GM12878 (cell line): Measurements from ENCODE around the gene CELSR3. TPM values are rescaled to one million over a fixed set of nuclear protein-coding genes. Genes with fewer than 3 reads are reported as not detected.

Experiments
- ATAC-seq: fragments of 200-7000 bp; cut with Tn5 transposase; 3 replicates; pipeline ENCODE4 v1.9.1; 2020; ENCODE audit warnings: mild to moderate bottlenecking, moderate library complexity
- BruUV-seq: library from RNA; stranded (reverse); fragments of 400-500 nt; replicated peaks from 2 replicates; lab custom pipeline; 2021; lab: Mats Ljungman, UMichigan
- CTCF ChIA-PET: fragments of 300-600 bp; sonication (Branson Sonifier 250); formaldehyde crosslinking; extraction: SDS; loops from one replicate; lab custom pipeline; 2021; ENCODE audit warnings: inconsistent platforms; lab: Yijun Ruan, JAX
- POLR2A ChIA-PET: fragments of 350-600 bp; formaldehyde crosslinking; extraction: SDS; loops from one replicate; lab custom pipeline; 2021; ENCODE audit warnings: inconsistent platforms; lab: Charles Lee
- RAD21 ChIA-PET: fragments of 300-600 bp; sonication (Branson Sonifier 250); formaldehyde crosslinking; loops from one replicate; lab custom pipeline; 2023; ENCODE audit warnings: antibody characterized with exemption; ENCODE audit not compliant: unreplicated experiment; lab: Charles Lee
- SMC1A ChIA-PET: fragments of 300-600 bp; sonication (Branson Sonifier 250); formaldehyde crosslinking; loops from one replicate; lab custom pipeline; 2023; ENCODE audit not compliant: unreplicated experiment, uncharacterized antibody; lab: Charles Lee
- DNase-seq: peaks from one replicate; pipeline ENCODE4 v3.0.0-alpha.2; 2011; ENCODE audit warnings: low read depth, low spot score
- FAIRE-seq: peaks from 3 replicates; lab custom pipeline; 2011; peaks lifted over from hg19 to GRCh38; lab: Jason Lieb, UNC
- H2AFZ ChIP-seq: 2 replicates; pipeline ENCODE4 v1.6.0; 2011; ENCODE audit warnings: low read depth, low read length, control low read depth; ENCODE audit not compliant: control insufficient read depth
- H3K27ac ChIP-seq: 2 replicates; pipeline ENCODE4 v1.5.1; 2011; ENCODE audit warnings: control low read depth; ENCODE audit not compliant: control insufficient read depth, insufficient read depth
- H3K27me3 ChIP-seq, 2 experiments: replicated peaks in 1 of 2; 2 replicates each; pipeline versions ENCODE4 v1.6.0 to v1.6.1; 2011; ENCODE audit warnings: low read length in 1 of 2; ENCODE audit not compliant: control insufficient read depth in 2 of 2, insufficient read depth in 2 of 2
- H3K36me3 ChIP-seq, 2 experiments: 2 replicates each; pipeline ENCODE4 v1.5.1; 2011; ENCODE audit warnings: low read length in 1 of 2; ENCODE audit not compliant: control insufficient read depth in 2 of 2, insufficient read depth in 2 of 2
- H3K4me1 ChIP-seq: 2 replicates; pipeline ENCODE4 v1.6.1; 2011; ENCODE audit warnings: mild to moderate bottlenecking, low read length, moderate library complexity, mixed read lengths; ENCODE audit not compliant: control insufficient read depth, insufficient read depth
- H3K4me2 ChIP-seq: 2 replicates; pipeline ENCODE4 v1.6.0; 2011; ENCODE audit warnings: control low read depth; ENCODE audit not compliant: control insufficient read depth, insufficient read depth
- H3K4me3 ChIP-seq: fragments of 200-600 bp; sonication (generic); 2 replicates; pipeline ENCODE4 v1.5.1; 2016
- H3K79me2 ChIP-seq: 2 replicates; pipeline ENCODE4 v1.6.0; 2011; ENCODE audit warnings: low read length; ENCODE audit not compliant: control insufficient read depth, insufficient read depth
- H3K9ac ChIP-seq: 2 replicates; pipeline ENCODE4 v1.8.0; 2011; ENCODE audit warnings: low read length, control low read depth, mixed read lengths; ENCODE audit not compliant: control insufficient read depth, insufficient read depth
- H3K9me3 ChIP-seq: replicated peaks from 3 replicates; pipeline ENCODE4 v1.5.1; 2011; ENCODE audit warnings: mild to moderate bottlenecking, low read length; ENCODE audit not compliant: control insufficient read depth, insufficient read depth
- H4K20me1 ChIP-seq: 2 replicates; pipeline ENCODE4 v1.6.0; 2011; ENCODE audit not compliant: control insufficient read depth, insufficient read depth
- ATF3 ChIP-seq: IDR thresholded peaks from 2 replicates; pipeline ENCODE4 v1.6.1; 2011; ENCODE audit warnings: low read depth, mild to moderate bottlenecking, low read length, moderate library complexity, borderline replicate concordance; ENCODE audit errors: extremely low read depth
- ATF7 ChIP-seq: fragments of 450-650 bp; IDR thresholded peaks from 2 replicates; pipeline ENCODE4 v1.6.1; 2016; ENCODE audit warnings: low read depth, mild to moderate bottlenecking
- BCL3 ChIP-seq: IDR thresholded peaks from 2 replicates; pipeline ENCODE4 v1.6.1; 2011; ENCODE audit warnings: borderline replicate concordance, low read depth, mild to moderate bottlenecking, moderate library complexity, low read length; ENCODE audit not compliant: insufficient read depth, poor library complexity, severe bottlenecking
- NFIC ChIP-seq: IDR thresholded peaks from 2 replicates; pipeline ENCODE4 v1.6.1; 2012; ENCODE audit warnings: low read depth, mild to moderate bottlenecking, inconsistent platforms, low read length, moderate library complexity
- SPI1 ChIP-seq: IDR thresholded peaks from 2 replicates; pipeline ENCODE4 v1.6.1; 2011; ENCODE audit warnings: low read depth, mild to moderate bottlenecking, low read length, moderate library complexity, borderline replicate concordance; ENCODE audit not compliant: insufficient read depth
- STAT1 ChIP-seq: fragments of 450-650 bp; conservative IDR thresholded peaks from 2 replicates; pipeline ENCODE4 v1.6.1; 2014; ENCODE audit warnings: antibody characterized with exemption, mild to moderate bottlenecking
- ZNF592 ChIP-seq: fragments of 450-650 bp; IDR thresholded peaks from 2 replicates; pipeline ENCODE4 v1.6.1; 2017; ENCODE audit warnings: mild to moderate bottlenecking, moderate library complexity
- WGBS: methylation state at CpG from one replicate; pipeline ENCODE4 v1.1.6; 2016; ENCODE audit warnings: low lambda C conversion rate; ENCODE audit not compliant: insufficient replicate concordance, insufficient coverage; ENCODE audit errors: missing lambda C conversion rate; 5-methylcytosine and 5-hydroxymethylcytosine counted together
- in situ Hi-C: fragments of 300-500 bp; cut with MboI; formaldehyde crosslinking; loops from 9 replicates; pipeline ENCODE4 v1.14.3; 2018; ENCODE audit warnings: mixed read lengths
- intact Hi-C: fragments of 100-400 bp; cut with micrococcal nuclease; formaldehyde crosslinking; loops from one replicate; pipeline ENCODE4 v1.14.2; 2022; ENCODE audit not compliant: unreplicated experiment
- polyA plus RNA-seq, 11 experiments: library from polyadenylated mRNA; depleted of rRNA in 4 of 11; unstranded in 6 of 11; stranded (reverse) in 5 of 11; fragments of >200 nt; fragmentation: Nextera tagmentation in 4 of 11; fragmentation: Illumina TruSeq in 1 of 11; extraction: Ambion mirVana in 4 of 11; extraction: Trizol in 1 of 11; gene quantifications; 1 replicate in 1 of 11; 2 replicates in 10 of 11; pipeline versions ENCODE4 v1.2.1 to v1.2.3, GENCODE V29; 2011 to 2016; ENCODE audit warnings: inconsistent platforms in 2 of 11, missing spikeins in 2 of 11, low read depth in 1 of 11
- total RNA-seq, 4 experiments: library from RNA; depleted of rRNA in 3 of 4; stranded (reverse); fragments of >200 nt in 3 of 4; fragmentation: Illumina TruSeq in 1 of 4; extraction: Trizol in 1 of 4; gene quantifications; 2 replicates each; pipeline versions ENCODE4 v1.2.1 to v1.2.3, GENCODE V29; 2013 to 2021

The CELSR3 gene
- total and polyA plus RNA-seq, 10 of the 15 experiments (the other 5 are each of a cell fraction or from before 2014, with no cell fraction given) = 0.08 to 1.6 (median 0.57) TPM

GRCh38 chr3:48629894-48630293 lies 32.8 kb downstream of the CELSR3 start (continued):
- TF ChIP-seq BCL3 (no peak), ATF3 (no peak), ZNF592 (no peak)
- TF ChIP-seq, all 136 proteins: peak for 0

- intact Hi-C loops = no loop called here
- Histone ChIP-seq H3K4me1 (no peaks in the 10 kb centered on the region), H3K27ac (no peak overlapping the region), H3K9me3 (no peaks in the 10 kb centered on the region), H3K4me2 (no peak overlapping the region), H3K36me3 (peaks cover 0 to 8% of the 10 kb centered on the region in 2 experiments; a peak in 3 of 4 replicates), H4K20me1 (no peaks in the 10 kb centered on the region), H2AFZ (no peak overlapping the region), H3K9ac (no peak overlapping the region), H3K4me3 (no peak overlapping the region), H3K27me3 (no peaks in the 10 kb centered on the region), H3K79me2 (no peaks in the 10 kb centered on the region)
- no peak for ATAC-seq
- no peak for DNase-seq
- ChIA-PET CTCF (no interaction called here), POLR2A (no interaction called here), SMC1A (no interaction called here), RAD21 (interaction anchor here (0.6 kb wide), 1 partner anchor 84 kb away, joined by 4 read pairs; no protein-coding TSS in a partner anchor)
- in situ Hi-C loops = no loop called here
- WGBS = 84% methylated on average over 11 of the region's 13 CpGs
- no TSS peak for BruUV-seq
- FAIRE-seq = no peak
- TF ChIP-seq STAT1 (no peak), SPI1 (no peak), ATF7 (no peak), NFIC (no peak), ZNF592 (no peak), BCL3 (no peak)
These were observed 34.2 kb downstream of the CELSR3 start for GRCh38 chr3:48628277-48629017.
